Fibroblast of mammary gland (primary cell): Measurements from ENCODE around the gene IRF4.
A peak's percentile ranks its signal among the peaks of the same experiment; 100 is the strongest.

Experiments used
- DNase-seq: peaks from one replicate; pipeline ENCODE4 v3.0.0-alpha.2; 2010; ENCODE audit warnings: low read depth
- H3K4me3 ChIP-seq: 2 replicates; pipeline ENCODE4 v1.5.1; 2011; ENCODE audit warnings: low read depth, mild to moderate bottlenecking, low read length, moderate library complexity; ENCODE audit not compliant: control insufficient read depth
- TF ChIP-seq, protein P1 (sequence below): conservative IDR thresholded peaks from 2 replicates; pipeline ENCODE4 v1.5.1; 2011; ENCODE audit warnings: low read depth, low read length, inconsistent platforms; ENCODE audit not compliant: control insufficient read depth, insufficient read depth

Gene IRF4

DNA sequence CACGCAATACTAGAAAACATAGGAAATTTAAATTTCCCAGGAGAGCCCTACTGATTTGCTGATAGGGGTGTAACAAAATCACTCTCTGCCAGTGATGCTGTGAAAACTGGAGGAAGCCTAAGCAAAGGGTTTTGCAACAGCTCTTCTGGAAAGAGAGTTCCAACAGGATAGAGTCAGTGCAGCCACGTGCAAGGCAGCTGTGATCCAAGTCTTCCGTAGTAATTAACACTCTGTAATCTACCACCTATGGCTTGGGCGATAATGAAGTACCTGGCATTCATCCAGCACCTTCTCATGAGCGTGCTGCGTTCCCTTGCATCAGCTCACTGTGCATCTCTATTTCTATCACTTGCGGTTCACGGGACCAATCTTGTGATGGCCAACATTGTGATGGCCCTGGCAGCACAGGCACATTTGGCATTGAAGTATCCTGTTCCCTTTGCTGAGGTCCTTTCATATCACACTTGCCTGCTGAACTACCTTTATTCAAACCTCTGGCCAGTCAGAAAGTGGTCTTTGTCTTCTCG, 48.2 kb downstream of the IRF4 start:
- no peak overlapping the region for H3K4me3 ChIP-seq

DNA sequence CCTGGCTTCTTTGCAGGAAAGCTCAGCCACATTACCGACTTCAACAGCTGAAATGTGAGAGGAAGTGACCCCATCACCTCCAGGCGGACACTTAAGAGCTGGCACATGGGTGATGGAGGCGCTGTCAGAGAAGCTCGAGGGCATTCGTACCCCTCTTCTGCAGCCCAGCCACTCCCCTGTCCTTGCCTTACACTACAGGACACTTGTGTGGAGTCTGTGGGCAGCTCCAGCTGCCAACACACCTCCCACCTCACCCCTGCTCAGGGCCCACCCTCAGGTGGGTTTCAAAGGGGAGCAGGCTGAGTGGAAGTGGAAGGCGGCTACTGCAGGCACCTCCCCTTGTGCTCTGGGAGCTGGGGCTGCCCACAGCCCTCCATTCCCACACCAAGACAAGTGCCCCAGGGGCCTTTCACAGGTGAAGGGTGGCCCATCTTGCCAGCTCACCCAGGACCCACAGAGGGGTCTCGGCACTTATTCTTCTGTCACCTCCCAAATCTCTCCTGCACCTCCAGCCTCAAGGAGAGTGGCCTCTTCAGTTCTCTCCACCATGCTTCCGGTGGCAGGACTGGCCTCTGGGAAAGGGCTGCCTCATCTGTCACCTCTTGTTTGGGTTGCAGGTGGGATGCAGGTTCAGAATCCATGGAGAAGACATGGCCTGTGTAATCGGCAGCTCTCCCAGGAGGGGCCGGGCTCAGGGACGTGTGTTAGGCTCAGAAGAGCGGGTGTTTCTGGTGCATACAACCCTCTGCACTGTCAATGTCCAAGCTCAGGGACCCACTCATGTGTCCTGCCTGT, 49.8 kb downstream of the IRF4 start:
- H3K4me3 ChIP-seq, result no peak overlapping the region
- no peak for DNase-seq
- TF ChIP-seq, protein P1, sequence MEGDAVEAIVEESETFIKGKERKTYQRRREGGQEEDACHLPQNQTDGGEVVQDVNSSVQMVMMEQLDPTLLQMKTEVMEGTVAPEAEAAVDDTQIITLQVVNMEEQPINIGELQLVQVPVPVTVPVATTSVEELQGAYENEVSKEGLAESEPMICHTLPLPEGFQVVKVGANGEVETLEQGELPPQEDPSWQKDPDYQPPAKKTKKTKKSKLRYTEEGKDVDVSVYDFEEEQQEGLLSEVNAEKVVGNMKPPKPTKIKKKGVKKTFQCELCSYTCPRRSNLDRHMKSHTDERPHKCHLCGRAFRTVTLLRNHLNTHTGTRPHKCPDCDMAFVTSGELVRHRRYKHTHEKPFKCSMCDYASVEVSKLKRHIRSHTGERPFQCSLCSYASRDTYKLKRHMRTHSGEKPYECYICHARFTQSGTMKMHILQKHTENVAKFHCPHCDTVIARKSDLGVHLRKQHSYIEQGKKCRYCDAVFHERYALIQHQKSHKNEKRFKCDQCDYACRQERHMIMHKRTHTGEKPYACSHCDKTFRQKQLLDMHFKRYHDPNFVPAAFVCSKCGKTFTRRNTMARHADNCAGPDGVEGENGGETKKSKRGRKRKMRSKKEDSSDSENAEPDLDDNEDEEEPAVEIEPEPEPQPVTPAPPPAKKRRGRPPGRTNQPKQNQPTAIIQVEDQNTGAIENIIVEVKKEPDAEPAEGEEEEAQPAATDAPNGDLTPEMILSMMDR, result no peak

More for the DNA sequence above, 48.2 kb downstream of the IRF4 start:
- DNase-seq, result peak; percentile 75
- TF ChIP-seq, protein P1, result no peak

DNA sequence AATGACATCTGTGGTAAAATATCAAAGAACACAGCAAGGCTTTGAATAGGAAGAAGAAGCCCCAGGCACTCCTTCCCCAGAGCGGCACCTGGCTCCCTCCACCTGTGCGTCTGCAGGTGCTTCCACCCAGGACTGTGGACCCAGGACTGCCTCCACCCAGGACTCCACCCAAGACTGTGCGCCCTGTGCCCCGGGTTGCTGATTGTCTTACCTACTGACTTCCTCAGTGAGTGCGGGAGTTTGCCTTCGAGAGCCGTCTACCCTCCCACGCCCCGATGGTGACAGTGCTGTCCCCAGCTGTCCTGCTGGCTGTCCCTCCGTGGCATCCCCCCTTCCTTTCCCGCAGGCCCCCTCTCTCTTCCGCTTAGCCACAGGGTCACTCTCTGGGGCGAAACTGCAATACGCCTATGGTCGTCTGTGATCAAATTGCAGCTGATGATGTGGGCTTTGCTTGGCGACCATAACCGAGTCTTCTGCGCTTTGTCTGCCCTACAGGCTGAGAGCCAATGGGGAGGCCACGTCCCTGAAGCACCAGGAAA, 52.1 kb downstream of the IRF4 start:
- H3K4me3 ChIP-seq, result no peak overlapping the region
- no peak for DNase-seq
- TF ChIP-seq, protein P1, result no peak

DNA sequence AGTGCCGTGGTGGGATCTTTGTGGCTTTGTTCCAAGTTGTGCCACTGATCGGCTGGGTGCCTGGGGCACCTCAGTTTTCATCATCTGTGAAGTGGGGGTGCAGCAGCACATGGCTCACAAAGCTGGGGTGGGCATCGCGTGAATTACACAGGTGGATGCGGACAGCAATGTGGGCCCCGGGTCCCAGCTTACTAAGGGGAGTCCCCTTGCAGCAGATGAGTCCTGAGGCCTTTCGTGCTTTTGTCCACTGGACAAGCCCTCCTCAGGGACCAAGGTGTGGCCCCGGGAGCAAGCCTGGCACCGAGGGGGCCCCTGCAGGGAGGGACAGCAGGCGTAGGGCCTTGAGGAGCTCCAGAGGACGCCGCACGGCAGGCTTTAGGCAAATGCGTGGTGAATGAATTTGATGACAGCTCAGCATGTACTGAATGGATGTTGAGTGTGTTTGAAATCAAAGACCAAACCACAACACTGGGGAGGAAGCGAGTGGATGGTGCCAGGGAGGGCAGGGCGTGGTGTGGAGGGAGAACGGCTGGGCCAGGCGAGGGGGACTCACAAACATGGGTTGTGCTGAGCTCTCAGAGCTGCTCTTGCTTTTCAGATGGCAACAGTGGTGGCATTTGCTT, 53.2 kb downstream of the IRF4 start:
- no peak for DNase-seq
- H3K4me3 ChIP-seq, result no peak overlapping the region
- TF ChIP-seq, protein P1, result no peak

DNA sequence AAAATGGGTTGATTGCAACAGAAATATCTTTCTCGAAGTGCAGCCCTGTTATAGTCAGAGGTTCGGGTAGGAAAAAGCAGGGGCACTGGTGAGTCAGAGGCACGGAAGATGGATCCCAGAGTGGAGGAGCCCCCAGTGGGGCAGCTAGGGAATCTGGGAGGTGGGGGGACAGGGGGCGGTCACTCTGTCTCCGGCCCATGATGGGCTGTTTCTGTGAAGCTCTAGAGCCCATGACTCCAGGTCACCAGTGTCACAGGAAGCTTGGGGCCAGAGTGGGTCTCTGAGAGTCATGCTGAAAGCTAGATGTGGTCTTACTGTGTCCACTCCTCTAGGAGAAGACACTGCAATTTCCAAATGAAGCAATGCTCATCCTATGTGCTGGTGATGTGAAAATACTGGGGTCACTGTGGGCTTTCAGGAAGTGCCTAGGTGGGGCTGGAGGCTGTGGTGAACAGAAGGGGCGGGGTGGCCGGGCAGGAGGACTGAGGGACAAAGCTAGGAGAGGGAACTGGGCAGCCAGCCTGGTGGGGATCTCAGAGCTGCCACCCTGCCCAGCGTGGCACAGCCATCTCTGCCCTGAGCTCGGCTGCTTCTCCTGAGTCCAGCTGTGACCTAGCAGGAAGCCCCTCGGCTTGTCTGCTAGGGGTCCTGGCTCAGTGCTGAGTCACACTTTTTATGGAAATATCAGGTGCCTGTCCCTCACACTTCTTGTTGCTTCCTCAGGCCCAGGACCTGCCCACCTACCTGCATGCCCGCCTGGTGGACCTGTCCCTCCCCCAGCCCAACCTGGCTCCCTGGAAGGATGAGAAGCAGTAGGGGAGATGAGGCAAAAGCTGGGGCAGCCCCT, 54.2 kb downstream of the IRF4 start:
- no peak for DNase-seq
- TF ChIP-seq, protein P1, result no peak
- H3K4me3 ChIP-seq, result no peak overlapping the region
